Spleen (tissue), 11 donors: Measurements from ENCODE around the gene NCK2. TPM values are rescaled to one million over a fixed set of nuclear protein-coding genes. Genes with fewer than 3 reads are reported as not detected.
A peak's percentile ranks its signal among the peaks of the same experiment; 100 is the strongest.

ENCODE experiments used
- DNase-seq: peaks from one replicate; pipeline ENCODE4 v3.0.0-alpha.2; 2020
- H3K27ac ChIP-seq, 8 donors: fragments of 200-600 bp; sonication (generic) in 7 of 8; 1 replicate in 4 of 8; 2 replicates in 4 of 8; pipeline versions ENCODE4 v1.5.0 to v1.8.0; 2016 to 2021; ENCODE audit warnings: inconsistent platforms in 4 of 8, mild to moderate bottlenecking in 4 of 8, moderate library complexity in 1 of 8
- H3K27me3 ChIP-seq, 7 donors: fragments of 200-600 bp; sonication (generic) in 6 of 7; replicated peaks in 1 of 7; 1 replicate in 4 of 7; 2 replicates in 3 of 7; pipeline versions ENCODE4 v1.5.0 to v1.8.0; 2016 to 2021; ENCODE audit warnings: inconsistent platforms in 3 of 7, mild to moderate bottlenecking in 1 of 7
- H3K36me3 ChIP-seq, 6 donors: fragments of 200-600 bp; sonication (generic) in 5 of 6; 1 replicate in 4 of 6; 2 replicates in 2 of 6; pipeline versions ENCODE4 v1.5.0 to v1.8.0; 2016 to 2021; ENCODE audit warnings: inconsistent platforms in 2 of 6
- H3K4me1 ChIP-seq, 6 donors: fragments of 200-600 bp; sonication (generic) in 5 of 6; 1 replicate in 3 of 6; 2 replicates in 3 of 6; pipeline versions ENCODE4 v1.5.0 to v1.8.0; 2016 to 2021; ENCODE audit warnings: inconsistent platforms in 3 of 6
- H3K4me3 ChIP-seq, 8 donors: fragments of 200-600 bp; sonication (generic) in 7 of 8; 1 replicate in 4 of 8; 2 replicates in 4 of 8; pipeline versions ENCODE4 v1.5.0 to v1.8.0; 2016 to 2021; ENCODE audit warnings: inconsistent platforms in 4 of 8, mild to moderate bottlenecking in 4 of 8, moderate library complexity in 2 of 8
- H3K9me3 ChIP-seq, 8 donors: fragments of 200-600 bp; sonication (generic) in 7 of 8; 1 replicate in 4 of 8; 2 replicates in 4 of 8; pipeline versions ENCODE4 v1.5.0 to v1.8.0; 2016 to 2021; ENCODE audit warnings: inconsistent platforms in 4 of 8
- CTCF ChIP-seq, 11 experiments: fragments of 200-600 bp in 7 of 11; fragments of 450-650 bp in 4 of 11; sonication (generic) in 4 of 11; IDR thresholded peaks in 8 of 11; conservative IDR thresholded peaks in 3 of 11; 1 replicate in 7 of 11; 2 replicates in 4 of 11; pipeline versions ENCODE4 v1.4.0 to v1.8.0; 2016 to 2021; ENCODE audit warnings: antibody characterized with exemption in 11 of 11, inconsistent platforms in 4 of 11, mild to moderate bottlenecking in 1 of 11
- POLR2A ChIP-seq, 3 donors: fragments of 450-650 bp; IDR thresholded peaks; one replicate each; pipeline ENCODE4 v1.5.1; 2017; ENCODE audit warnings: antibody characterized with exemption in 3 of 3, mild to moderate bottlenecking in 1 of 3
- POLR2AphosphoS5 ChIP-seq, 3 donors: sonication (generic); formaldehyde crosslinking; IDR thresholded peaks; one replicate each; pipeline ENCODE4 v1.5.1; 2017; ENCODE audit warnings: antibody characterized with exemption in 3 of 3
- WGBS, 5 donors: extraction: QIAGEN DNeasy Blood & Tissue Kit in 3 of 5; methylation state at CpG; one replicate each; pipeline versions ENCODE4 v1.1.5 to v1.1.7; 2013 to 2018; 5-methylcytosine and 5-hydroxymethylcytosine counted together
- intact Hi-C: fragments of 100-400 bp; cut with DNase I; formaldehyde crosslinking; loops from one replicate; pipeline ENCODE4 v1.15.0; 2023; ENCODE audit warnings: low total_unique reads
- polyA plus RNA-seq, 3 donors: library from polyadenylated mRNA; stranded (reverse); fragments of 200-250 nt; gene quantifications; one replicate each; pipeline ENCODE4 v1.2.1, GENCODE V29; 2013
- total RNA-seq, 7 donors: library from RNA; depleted of rRNA in 3 of 7; stranded (reverse); fragments of >200 nt in 3 of 7; fragmentation: NEBNext Ultra II Directional in 4 of 7; extraction: Animal tissue kit (Norgen Biotek cat#: 25700) in 4 of 7; gene quantifications; one replicate each; pipeline versions ENCODE4 v1.1.0 to v1.2.1, GENCODE V29; 2016 to 2021
- donor health status: healthy with polysubstance abuse.
- donor health status: DM: no; HTN: no; CAD: no; lungs with moderate emphysema.
- donor health status: DM: no; HTN: no; CAD: no.
- donor health status: Bipolar disorder and iron deficiency.
- donor health status: healthy.
- donor health status: DM: no; HTN: no; CAD: no.
- donor health status: DM: yes; HTN: yes; CAD: no.

Gene NCK2
- total and polyA plus RNA-seq, 10 donors: 21.5 to 106 (median 62.6) TPM

- Histone ChIP-seq H3K9me3 (peaks cover 0 to 15% (median 8%) of the 10 kb centered on the region in 8 donors), H3K36me3 (peaks cover 0 to 56% (median 2%) of the 10 kb centered on the region in 6 donors), H3K27me3 (no peaks in the 10 kb centered on the region), H3K4me1 (peaks cover 22 to 82% (median 42%) of the 10 kb centered on the region in 6 donors), H3K27ac (peak overlapping the region in 7 of 8 donors; percentile 13 to 79 (median 72)), H3K4me3 (peak overlapping the region in 1 of 8 donors; percentile 28)
- no peak for DNase-seq
- intact Hi-C loops: no loop called here
- 31 to 49% (median 40%) methylated on average over 6 to 7 of the region's 7 CpGs for WGBS, 5 donors
- TF ChIP-seq POLR2AphosphoS5 (IDR thresholded peaks at IDR 0.05) (no peak), POLR2A (IDR thresholded peaks at IDR 0.05) (no peak), CTCF (IDR thresholded peaks at IDR 0.05 in 8 of 11, conservative IDR thresholded peaks at IDR 0.05 in 3 of 11) (no peak)
These were observed 77.5 kb downstream of the NCK2 start for GRCh38 chr2:105822186-105822585.

- no peak for DNase-seq
- peaks cover 0 to 45% (median 0%) of the 10 kb centered on the region in 6 donors for H3K36me3 ChIP-seq
- H3K27me3 ChIP-seq: no peaks in the 10 kb centered on the region
- H3K4me1 ChIP-seq: peaks cover 33 to 91% (median 59%) of the 10 kb centered on the region in 6 donors
- TF ChIP-seq POLR2A (IDR thresholded peaks at IDR 0.05): no peak
- no peak for TF ChIP-seq CTCF (IDR thresholded peaks at IDR 0.05 in 8 of 11, conservative IDR thresholded peaks at IDR 0.05 in 3 of 11)
- TF ChIP-seq POLR2AphosphoS5 (IDR thresholded peaks at IDR 0.05): no peak
- intact Hi-C loops: no loop called here
- peaks cover 0 to 20% (median 12%) of the 10 kb centered on the region in 8 donors for H3K9me3 ChIP-seq
- no peak overlapping the region for H3K4me3 ChIP-seq
- peak overlapping the region in 4 of 8 donors; percentile 14 to 78 (median 45) for H3K27ac ChIP-seq
- 77 to 87% (median 80%) methylated on average over 9 of the region's 9 CpGs for WGBS, 5 donors
These were observed 79.7 kb downstream of the NCK2 start for GRCh38 chr2:105824446-105824845.

- DNase-seq: no peak
- Histone ChIP-seq H3K27me3 (no peaks in the 10 kb centered on the region), H3K4me1 (peaks cover 9 to 76% (median 36%) of the 10 kb centered on the region in 6 donors), H3K4me3 (no peak overlapping the region), H3K36me3 (peaks cover 0 to 43% (median 0%) of the 10 kb centered on the region in 6 donors), H3K9me3 (peaks cover 0 to 39% (median 31%) of the 10 kb centered on the region in 8 donors), H3K27ac (peak overlapping the region in 5 of 8 donors; percentile 3 to 53 (median 40))
- no peak for TF ChIP-seq POLR2A (IDR thresholded peaks at IDR 0.05)
- no peak for TF ChIP-seq POLR2AphosphoS5 (IDR thresholded peaks at IDR 0.05)
- TF ChIP-seq CTCF (IDR thresholded peaks at IDR 0.05 in 8 of 11, conservative IDR thresholded peaks at IDR 0.05 in 3 of 11): no peak
- 26 to 71% (median 52%) methylated on average over 1 of the region's 1 CpG for WGBS, 5 donors
- intact Hi-C loops: no loop called here
These were observed 82.8 kb downstream of the NCK2 start for GRCh38 chr2:105827351-105828096.

- H3K27me3 ChIP-seq: no peaks in the 10 kb centered on the region
- TF ChIP-seq CTCF (IDR thresholded peaks at IDR 0.05 in 8 of 11, conservative IDR thresholded peaks at IDR 0.05 in 3 of 11) (no peak), POLR2AphosphoS5 (IDR thresholded peaks at IDR 0.05) (no peak), POLR2A (IDR thresholded peaks at IDR 0.05) (no peak)
- H3K27ac ChIP-seq: peak overlapping the region in 4 of 8 donors; percentile 8 to 53 (median 42)
- intact Hi-C loops: no loop called here
- peaks cover 0 to 42% (median 0%) of the 10 kb centered on the region in 6 donors for H3K36me3 ChIP-seq
- peaks cover 0 to 49% (median 41%) of the 10 kb centered on the region in 8 donors for H3K9me3 ChIP-seq
- H3K4me1 ChIP-seq: peaks cover 5 to 68% (median 26%) of the 10 kb centered on the region in 6 donors
- H3K4me3 ChIP-seq: no peak overlapping the region
- DNase-seq: no peak
These were observed 83.8 kb downstream of the NCK2 start for GRCh38 chr2:105828558-105828957.
